GM12873 (cell line): ENCODE data around the gene COL18A1.

Experiments
- CTCF ChIP-seq: IDR thresholded peaks from 2 replicates; pipeline ENCODE4 v1.5.1; 2012; ENCODE audit warnings: low read depth, mild to moderate bottlenecking, moderate library complexity, low read length, control low read depth; ENCODE audit not compliant: insufficient read depth; ENCODE audit errors: missing control alignments

Gene COL18A1

GRCh38 chr21:45487891-45488600 is 83.1 kb downstream of the COL18A1 start:
- no peak for TF ChIP-seq CTCF

GRCh38 chr21:45488931-45489721 is 84.2 kb downstream of the COL18A1 start:
- TF ChIP-seq CTCF: no peak

- no peak for TF ChIP-seq CTCF
Measured at GRCh38 chr21:45489722-45489982, 84.7 kb downstream of the COL18A1 start.

GRCh38 chr21:45490049-45490731 is 85.2 kb downstream of the COL18A1 start:
- no peak for TF ChIP-seq CTCF

GRCh38 chr21:45491056-45491455 is 86.1 kb downstream of the COL18A1 start:
- TF ChIP-seq CTCF: no peak

GRCh38 chr21:45491623-45492022 is 86.7 kb downstream of the COL18A1 start:
- TF ChIP-seq CTCF: no peak

- TF ChIP-seq CTCF: no peak
Measured at GRCh38 chr21:45492765-45493164, 87.8 kb downstream of the COL18A1 start.
